HCT116 (cell line): Measurements from ENCODE around the gene RGL3. TPM values are rescaled to one million over a fixed set of nuclear protein-coding genes. Genes with fewer than 3 reads are reported as not detected.
A peak's percentile ranks its signal among the peaks of the same experiment; 100 is the strongest.

Experiments used
- ATAC-seq: fragments of 200-7000 bp; cut with Tn5 transposase; 2 replicates; pipeline ENCODE4 v1.9.1; 2020; ENCODE audit warnings: mild to moderate bottlenecking, moderate library complexity
- BruUV-seq: library from RNA; stranded (reverse); fragments of 400-500 nt; replicated peaks from 2 replicates; lab custom pipeline; 2021; lab: Mats Ljungman, UMichigan
- CTCF ChIA-PET: fragments of 300-600 bp; sonication (Branson Sonifier 250); formaldehyde crosslinking; loops from one replicate; lab custom pipeline; 2021; ENCODE audit warnings: antibody characterized with exemption; lab: Charles Lee
- POLR2A ChIA-PET: fragments of 300-600, 350-600 bp; sonication (Branson Sonifier 250); formaldehyde crosslinking; loops from one replicate; lab custom pipeline; 2021; ENCODE audit warnings: antibody characterized with exemption; lab: Charles Lee
- RAD21 ChIA-PET, 2 experiments: fragments of 300-600 bp; sonication (Branson Sonifier 250); formaldehyde crosslinking; loops; one replicate each; lab custom pipeline; 2023; ENCODE audit warnings: low total read pairs in 2 of 2; ENCODE audit not compliant: uncharacterized antibody in 2 of 2, unreplicated experiment in 2 of 2, low non-redundant PET in 1 of 2; lab: Charles Lee
- DNase-seq: peaks from one replicate; pipeline ENCODE4 v3.0.0-alpha.2; 2010; ENCODE audit warnings: low read depth, low spot score
- H2AFZ ChIP-seq: fragments of 200-600 bp; shearing (Covaris generic), sonication (generic); 2 replicates; pipeline ENCODE4 v1.6.1; 2017; ENCODE audit warnings: low read depth, mixed run types, mixed read lengths, antibody characterized with exemption, low read length; ENCODE audit not compliant: poor library complexity, severe bottlenecking
- H3K27ac ChIP-seq: 2 replicates; pipeline ENCODE4 v1.5.1; 2012; ENCODE audit warnings: low read depth, low read length
- H3K27me3 ChIP-seq: fragments of 200-600 bp; sonication (generic); 2 replicates; pipeline ENCODE4 v1.6.1; 2016; ENCODE audit warnings: mixed run types, low read length, mixed read lengths; ENCODE audit not compliant: insufficient read depth
- H3K36me3 ChIP-seq, 2 experiments: fragments of 200-500 bp in 1 of 2; fragments of 200-600 bp in 1 of 2; sonication (Bioruptor generic) in 1 of 2; sonication (generic) in 1 of 2; 2 replicates each; pipeline versions ENCODE4 v1.5.1 to v1.6.1; 2014 to 2016; ENCODE audit warnings: low read length in 2 of 2, inconsistent platforms in 1 of 2, mixed read lengths in 1 of 2, mixed run types in 1 of 2; ENCODE audit not compliant: insufficient read depth in 2 of 2, control insufficient read depth in 1 of 2
- H3K4me1 ChIP-seq, 2 experiments: fragments of 200-600 bp in 1 of 2; sonication (generic) in 1 of 2; 2 replicates each; pipeline versions ENCODE4 v1.5.1 to v1.6.1; 2012 to 2017; ENCODE audit warnings: low read length in 2 of 2, inconsistent platforms in 1 of 2, mild to moderate bottlenecking in 1 of 2, mixed read lengths in 1 of 2, mixed run types in 1 of 2, moderate library complexity in 1 of 2; ENCODE audit not compliant: insufficient read depth in 2 of 2, control insufficient read depth in 1 of 2
- H3K4me2 ChIP-seq: fragments of 200-600 bp; sonication (generic); 2 replicates; pipeline ENCODE4 v1.6.1; 2017; ENCODE audit warnings: mixed run types, low read length, mixed read lengths
- H3K4me3 ChIP-seq, 2 experiments: fragments of 200-600 bp in 1 of 2; sonication (generic) in 1 of 2; replicated peaks in 1 of 2; 2 replicates each; pipeline ENCODE4 v1.5.1; 2011 to 2016; ENCODE audit warnings: low read length in 2 of 2, control low read depth in 1 of 2, low read depth in 1 of 2, mild to moderate bottlenecking in 1 of 2, mixed read lengths in 1 of 2, mixed run types in 1 of 2
- H3K79me2 ChIP-seq: fragments of 200-600 bp; sonication (generic); 2 replicates; pipeline ENCODE4 v1.6.1; 2017; ENCODE audit warnings: mild to moderate bottlenecking, mixed run types, low read length, moderate library complexity, mixed read lengths; ENCODE audit not compliant: insufficient read depth
- H3K9ac ChIP-seq: fragments of 200-600 bp; sonication (generic); 2 replicates; pipeline ENCODE4 v1.6.1; 2016; ENCODE audit warnings: low read length, mixed read lengths
- H3K9me2 ChIP-seq: fragments of 200-600 bp; sonication (generic), shearing (Covaris generic); 2 replicates; pipeline ENCODE4 v1.6.1; 2017; ENCODE audit warnings: mixed run types, mild to moderate bottlenecking, moderate library complexity; ENCODE audit not compliant: insufficient read depth
- H3K9me3 ChIP-seq, 2 experiments: fragments of 200-500 bp in 1 of 2; fragments of 200-600 bp in 1 of 2; sonication (Bioruptor generic) in 1 of 2; sonication (generic) in 1 of 2; 2 replicates each; pipeline ENCODE4 v1.6.1; 2014 to 2017; ENCODE audit warnings: low read length in 2 of 2, mixed read lengths in 2 of 2, inconsistent platforms in 1 of 2, low read depth in 1 of 2, mild to moderate bottlenecking in 1 of 2, mixed run types in 1 of 2, moderate library complexity in 1 of 2; ENCODE audit not compliant: control insufficient read depth in 1 of 2, insufficient read depth in 1 of 2
- H4K20me1 ChIP-seq: fragments of 200-600 bp; sonication (generic), shearing (Covaris generic); 2 replicates; pipeline ENCODE4 v1.6.1; 2017; ENCODE audit warnings: mixed run types, mild to moderate bottlenecking, moderate library complexity; ENCODE audit not compliant: insufficient read depth
- CBX3 ChIP-seq: IDR thresholded peaks from 2 replicates; pipeline ENCODE4 v1.6.1; 2012; ENCODE audit warnings: low read depth
- CEBPB ChIP-seq: IDR thresholded peaks from 2 replicates; pipeline ENCODE4 v1.6.1; 2012; ENCODE audit warnings: low read depth
- EGR1 ChIP-seq: IDR thresholded peaks from 2 replicates; pipeline ENCODE4 v1.6.1; 2012; ENCODE audit warnings: low read depth
- ELF1 ChIP-seq: IDR thresholded peaks from 2 replicates; pipeline ENCODE4 v1.6.1; 2012; ENCODE audit warnings: low read depth, borderline replicate concordance
- EZH2 ChIP-seq: fragments of 200-600 bp; sonication (generic); IDR thresholded peaks from 2 replicates; pipeline ENCODE4 v1.6.1; 2017; ENCODE audit warnings: antibody characterized with exemption, mixed run types
- EZH2phosphoT487 ChIP-seq: fragments of 200-600 bp; IDR thresholded peaks from 2 replicates; pipeline ENCODE4 v1.6.1; 2018; ENCODE audit warnings: antibody characterized with exemption, borderline replicate concordance
- FOSL1 ChIP-seq: IDR thresholded peaks from 2 replicates; pipeline ENCODE4 v1.6.1; 2012; ENCODE audit warnings: low read depth
- JUND ChIP-seq: IDR thresholded peaks from 2 replicates; pipeline ENCODE4 v1.6.1; 2012
- POLR2A ChIP-seq: IDR thresholded peaks from 2 replicates; pipeline ENCODE4 v1.7.0; 2011; ENCODE audit warnings: borderline replicate concordance; ENCODE audit not compliant: insufficient read depth, insufficient read length; ENCODE audit errors: extremely low read depth
- POLR2AphosphoS5 ChIP-seq: IDR thresholded peaks from 2 replicates; pipeline ENCODE4 v1.6.1; 2011; ENCODE audit warnings: mild to moderate bottlenecking, low read depth, low read length, moderate library complexity
- RAD21 ChIP-seq: IDR thresholded peaks from 2 replicates; pipeline ENCODE4 v1.6.1; 2012; ENCODE audit warnings: low read depth, mild to moderate bottlenecking
- SP1 ChIP-seq: IDR thresholded peaks from 2 replicates; pipeline ENCODE4 v1.6.1; 2012; ENCODE audit warnings: low read depth
- SRF ChIP-seq: IDR thresholded peaks from 2 replicates; pipeline ENCODE4 v1.6.1; 2012; ENCODE audit warnings: low read depth
- TCF7L2 ChIP-seq: IDR thresholded peaks from 2 replicates; pipeline ENCODE4 v1.7.0; 2011; ENCODE audit warnings: borderline replicate concordance, inconsistent platforms; ENCODE audit not compliant: insufficient read depth, insufficient read length; ENCODE audit errors: extremely low read depth
- YY1 ChIP-seq: IDR thresholded peaks from 2 replicates; pipeline ENCODE4 v1.6.1; 2011; ENCODE audit warnings: low read length, low read depth, moderate library complexity, mild to moderate bottlenecking; ENCODE audit not compliant: insufficient replicate concordance; ENCODE audit errors: extremely low read depth
- ZFX ChIP-seq: fragments of 450-650 bp; IDR thresholded peaks from 2 replicates; pipeline ENCODE4 v1.6.1; 2017
- ZNF274 ChIP-seq: fragments of 200-500 bp; sonication (Bioruptor generic); IDR thresholded peaks from 2 replicates; pipeline ENCODE4 v1.6.1; 2014; ENCODE audit warnings: mild to moderate bottlenecking, low read depth, low read length, inconsistent platforms
- intact Hi-C: fragments of 100-400 bp; cut with micrococcal nuclease; formaldehyde crosslinking; loops from 2 replicates; pipeline ENCODE4 v1.10.0; 2022
- total RNA-seq: library from RNA; stranded (reverse); gene quantifications from one replicate; pipeline ENCODE4 v1.2.1, GENCODE V29; 2021; ENCODE audit not compliant: unreplicated experiment
- TF ChIP-seq, protein P1 (sequence below), 3 experiments: fragments of 200-600 bp in 1 of 3; sonication (generic) in 1 of 3; IDR thresholded peaks in 2 of 3; conservative IDR thresholded peaks in 1 of 3; 2 replicates each; pipeline ENCODE4 v1.5.1; 2012 to 2017; ENCODE audit warnings: low read depth in 2 of 3, low read length in 2 of 3, antibody characterized with exemption in 1 of 3, borderline replicate concordance in 1 of 3, control low read depth in 1 of 3, mild to moderate bottlenecking in 1 of 3, mixed read lengths in 1 of 3, mixed run types in 1 of 3, moderate library complexity in 1 of 3; ENCODE audit not compliant: insufficient read depth in 1 of 3
- TF ChIP-seq, protein P2 (sequence below): IDR thresholded peaks from 2 replicates; pipeline ENCODE4 v1.6.1; 2012

Gene RGL3
- total RNA-seq, 1 experiment from 2014 or later, result 99.2 TPM

DNA sequence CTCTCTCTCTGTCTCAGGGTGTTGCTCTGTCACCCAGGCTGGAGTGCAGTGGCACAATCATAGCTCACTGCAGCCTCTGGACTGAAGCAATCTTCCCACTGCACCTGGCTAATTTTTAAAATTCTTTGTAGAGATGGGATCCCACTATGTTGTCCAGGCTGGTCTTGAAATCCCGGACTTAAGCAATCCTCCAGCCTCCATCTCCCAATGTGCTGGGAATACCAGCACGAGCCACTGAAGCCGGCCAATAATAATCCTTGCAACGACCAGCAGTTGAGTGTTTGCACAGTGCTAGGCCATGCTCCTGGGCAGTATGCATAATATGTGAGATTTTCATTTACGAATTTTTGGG is 34.4 kb downstream of the RGL3 start:
- POLR2A ChIA-PET, result interaction anchor here (2.3 to 2.8 kb wide), 2 partner anchors 10 to 50 kb away, joined by 6 to 11 read pairs; partner anchors contain the start of genes ODAD3, PRKCSH and SWSAP1
- H3K9me3 ChIP-seq, result no peaks in the 10 kb centered on the region
- DNase-seq (no peak), ATAC-seq (no peak)
- H3K9me2 ChIP-seq, result no peaks in the 10 kb centered on the region
- H3K79me2 ChIP-seq, result 0 out of 2 replicates have a peak, but pooled peaks cover 3% of the 10 kb centered on the region
- RAD21 ChIA-PET, result interaction anchor here in 1 of 2 experiments (1.5 kb wide), 1 partner anchor 61 kb away, joined by 3 read pairs; no protein-coding TSS in a partner anchor
- peak overlapping the region; percentile 97 for H3K4me2 ChIP-seq
- no peak overlapping the region for H3K4me3 ChIP-seq
- no TSS peak for BruUV-seq
- H2AFZ ChIP-seq, result peak overlapping the region; percentile 56
- TF ChIP-seq YY1, result no peak
- TF ChIP-seq, protein P1, sequence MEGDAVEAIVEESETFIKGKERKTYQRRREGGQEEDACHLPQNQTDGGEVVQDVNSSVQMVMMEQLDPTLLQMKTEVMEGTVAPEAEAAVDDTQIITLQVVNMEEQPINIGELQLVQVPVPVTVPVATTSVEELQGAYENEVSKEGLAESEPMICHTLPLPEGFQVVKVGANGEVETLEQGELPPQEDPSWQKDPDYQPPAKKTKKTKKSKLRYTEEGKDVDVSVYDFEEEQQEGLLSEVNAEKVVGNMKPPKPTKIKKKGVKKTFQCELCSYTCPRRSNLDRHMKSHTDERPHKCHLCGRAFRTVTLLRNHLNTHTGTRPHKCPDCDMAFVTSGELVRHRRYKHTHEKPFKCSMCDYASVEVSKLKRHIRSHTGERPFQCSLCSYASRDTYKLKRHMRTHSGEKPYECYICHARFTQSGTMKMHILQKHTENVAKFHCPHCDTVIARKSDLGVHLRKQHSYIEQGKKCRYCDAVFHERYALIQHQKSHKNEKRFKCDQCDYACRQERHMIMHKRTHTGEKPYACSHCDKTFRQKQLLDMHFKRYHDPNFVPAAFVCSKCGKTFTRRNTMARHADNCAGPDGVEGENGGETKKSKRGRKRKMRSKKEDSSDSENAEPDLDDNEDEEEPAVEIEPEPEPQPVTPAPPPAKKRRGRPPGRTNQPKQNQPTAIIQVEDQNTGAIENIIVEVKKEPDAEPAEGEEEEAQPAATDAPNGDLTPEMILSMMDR (IDR thresholded peaks at IDR 0.05 in 2 of 3, conservative IDR thresholded peaks at IDR 0.05 in 1 of 3; ENCODE audit: borderline replicate concordance in 1 of 3, insufficient read depth in 1 of 3, low read depth in 2 of 3, low read length in 2 of 3), result no peak
- TF ChIP-seq CEBPB, result no peak
- TF ChIP-seq, protein P2, sequence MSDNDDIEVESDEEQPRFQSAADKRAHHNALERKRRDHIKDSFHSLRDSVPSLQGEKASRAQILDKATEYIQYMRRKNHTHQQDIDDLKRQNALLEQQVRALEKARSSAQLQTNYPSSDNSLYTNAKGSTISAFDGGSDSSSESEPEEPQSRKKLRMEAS, result no peak
- no peak for TF ChIP-seq ZNF274
- TF ChIP-seq SRF, result no peak
- no peak for TF ChIP-seq ZFX
- TF ChIP-seq TCF7L2, result no peak
- no peak for TF ChIP-seq EZH2phosphoT487
- TF ChIP-seq JUND, result no peak
- TF ChIP-seq POLR2AphosphoS5, result no peak
- no peak for TF ChIP-seq ELF1
- no peak for TF ChIP-seq FOSL1
- no peak for TF ChIP-seq CBX3
- TF ChIP-seq SP1, result no peak
- TF ChIP-seq RAD21, result no peak
- TF ChIP-seq EGR1, result no peak
- no peak for TF ChIP-seq EZH2
- TF ChIP-seq POLR2A, result no peak
- TF ChIP-seq, all 23 proteins: peak for 0
- peaks cover 17 to 49% of the 10 kb centered on the region in 2 experiments for H3K4me1 ChIP-seq
- H3K9ac ChIP-seq, result peak overlapping the region; percentile 79; the same call in 1 of the 2 replicates
- H3K27ac ChIP-seq, result peak overlapping the region; percentile 40
- no peaks in the 10 kb centered on the region for H4K20me1 ChIP-seq
- intact Hi-C loops, result loop anchor here (5.0 kb wide), 1 partner anchor 92 kb away; no protein-coding TSS in a partner anchor
- no peaks in the 10 kb centered on the region for H3K36me3 ChIP-seq
- CTCF ChIA-PET, result interaction anchor here (1.1 to 4.4 kb wide), 4 partner anchors 9 to 98 kb away, joined by 3 to 48 read pairs (median 23); partner anchors contain the start of genes ODAD3, PRKCSH and RGL3
- no peaks in the 10 kb centered on the region for H3K27me3 ChIP-seq
